Skeletal muscle tissue (tissue), 4 donors: Measurements from ENCODE around the gene APEH. TPM values are rescaled to one million over a fixed set of nuclear protein-coding genes. Genes with fewer than 3 reads are reported as not detected.

ENCODE experiments used
- H3K27ac ChIP-seq: one replicate; pipeline ENCODE4 v1.7.0; 2013; ENCODE audit warnings: mild to moderate bottlenecking, low read depth, low read length, inconsistent platforms
- H3K27me3 ChIP-seq, 3 donors: one replicate each; pipeline ENCODE4 v1.7.0; 2013; ENCODE audit warnings: low read length in 3 of 3; ENCODE audit not compliant: control insufficient read depth in 3 of 3, insufficient read depth in 3 of 3
- H3K36me3 ChIP-seq, 3 donors: one replicate each; pipeline ENCODE4 v1.7.0; 2013; ENCODE audit warnings: low read length in 3 of 3; ENCODE audit not compliant: control insufficient read depth in 3 of 3, insufficient read depth in 3 of 3
- H3K4me1 ChIP-seq, 3 donors: one replicate each; pipeline ENCODE4 v1.7.0; 2013; ENCODE audit warnings: low read length in 3 of 3, mild to moderate bottlenecking in 3 of 3; ENCODE audit not compliant: control insufficient read depth in 3 of 3, insufficient read depth in 3 of 3
- H3K4me3 ChIP-seq, 3 donors: one replicate each; pipeline ENCODE4 v1.7.0; 2013; ENCODE audit warnings: low read length in 3 of 3
- H3K9ac ChIP-seq, 3 donors: one replicate each; pipeline ENCODE4 v1.7.0; 2013; ENCODE audit warnings: low read length in 3 of 3, mild to moderate bottlenecking in 3 of 3, moderate library complexity in 2 of 3, low read depth in 1 of 3
- H3K9me3 ChIP-seq, 3 donors: one replicate each; pipeline ENCODE4 v1.7.0; 2013; ENCODE audit warnings: low read length in 3 of 3; ENCODE audit not compliant: control insufficient read depth in 3 of 3
- total RNA-seq: library from RNA; depleted of rRNA; stranded (reverse); fragments of >200 nt; gene quantifications from one replicate; pipeline ENCODE4 v1.2.3, GENCODE V29; 2014
- donor health status: Osteomylitis.

Gene APEH
- total RNA-seq, 1 donor from 2014 or later = 75.2 TPM

DNA sequence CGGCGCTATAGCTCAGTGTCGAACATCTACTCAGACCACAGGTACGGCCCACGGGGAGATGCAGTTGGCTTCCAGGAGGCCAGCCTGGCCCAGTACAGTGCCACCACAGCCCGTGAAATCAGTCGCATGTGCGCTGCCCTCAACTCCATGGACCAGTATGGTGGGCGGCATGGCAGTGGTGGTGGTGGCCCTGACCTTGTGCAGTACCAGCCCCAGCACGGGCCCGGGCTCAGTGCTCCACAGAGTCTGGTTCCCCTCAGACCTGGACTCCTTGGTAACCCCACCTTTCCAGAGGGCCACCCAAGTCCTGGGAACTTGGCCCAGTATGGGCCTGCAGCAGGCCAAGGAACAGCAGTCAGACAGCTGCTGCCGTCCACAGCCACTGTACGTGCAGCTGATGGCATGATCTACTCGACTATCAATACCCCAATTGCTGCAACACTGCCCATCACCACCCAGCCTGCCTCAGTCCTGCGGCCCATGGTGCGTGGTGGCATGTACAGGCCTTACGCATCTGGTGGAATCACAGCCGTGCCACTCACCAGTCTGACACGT is 18.3 kb upstream of the APEH start:
- no peaks in the 10 kb centered on the region for H3K36me3 ChIP-seq
- H3K4me3 ChIP-seq = no peak overlapping the region
- no peak overlapping the region for H3K27ac ChIP-seq
- peaks cover 0 to 4% (median 2%) of the 10 kb centered on the region in 3 donors for H3K4me1 ChIP-seq
- peaks cover 0 to 14% (median 4%) of the 10 kb centered on the region in 3 donors for H3K27me3 ChIP-seq
- no peak overlapping the region for H3K9ac ChIP-seq
- H3K9me3 ChIP-seq = no peaks in the 10 kb centered on the region

DNA sequence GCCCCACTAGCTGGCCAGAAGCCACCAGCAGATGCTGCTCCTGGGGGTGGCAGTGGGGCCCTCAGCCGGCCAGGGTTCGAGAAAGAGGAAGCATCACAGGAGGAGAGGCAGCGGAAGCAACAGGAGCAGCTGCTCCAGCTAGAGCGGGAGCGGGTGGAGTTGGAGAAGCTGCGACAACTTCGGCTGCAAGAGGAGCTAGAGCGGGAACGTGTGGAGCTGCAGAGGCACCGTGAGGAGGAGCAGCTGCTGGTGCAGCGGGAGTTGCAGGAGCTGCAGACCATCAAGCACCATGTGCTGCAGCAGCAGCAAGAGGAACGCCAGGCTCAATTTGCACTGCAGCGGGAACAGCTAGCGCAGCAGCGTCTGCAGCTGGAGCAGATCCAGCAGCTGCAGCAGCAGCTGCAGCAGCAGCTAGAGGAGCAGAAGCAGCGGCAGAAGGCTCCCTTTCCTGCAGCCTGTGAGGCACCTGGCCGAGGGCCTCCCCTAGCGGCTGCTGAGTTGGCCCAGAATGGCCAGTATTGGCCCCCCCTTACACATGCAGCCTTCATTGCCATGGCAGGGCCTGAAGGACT is 17.5 kb upstream of the APEH start:
- no peaks in the 10 kb centered on the region for H3K9me3 ChIP-seq
- no peaks in the 10 kb centered on the region for H3K36me3 ChIP-seq
- H3K4me3 ChIP-seq = peak overlapping the region in 1 of 3 donors; percentile 6
- peaks cover 0 to 4% (median 2%) of the 10 kb centered on the region in 3 donors for H3K4me1 ChIP-seq
- H3K27me3 ChIP-seq = peaks cover 0 to 17% (median 4%) of the 10 kb centered on the region in 3 donors
- H3K9ac ChIP-seq = peak overlapping the region in 1 of 3 donors; percentile 25
- H3K27ac ChIP-seq = no peak overlapping the region

DNA sequence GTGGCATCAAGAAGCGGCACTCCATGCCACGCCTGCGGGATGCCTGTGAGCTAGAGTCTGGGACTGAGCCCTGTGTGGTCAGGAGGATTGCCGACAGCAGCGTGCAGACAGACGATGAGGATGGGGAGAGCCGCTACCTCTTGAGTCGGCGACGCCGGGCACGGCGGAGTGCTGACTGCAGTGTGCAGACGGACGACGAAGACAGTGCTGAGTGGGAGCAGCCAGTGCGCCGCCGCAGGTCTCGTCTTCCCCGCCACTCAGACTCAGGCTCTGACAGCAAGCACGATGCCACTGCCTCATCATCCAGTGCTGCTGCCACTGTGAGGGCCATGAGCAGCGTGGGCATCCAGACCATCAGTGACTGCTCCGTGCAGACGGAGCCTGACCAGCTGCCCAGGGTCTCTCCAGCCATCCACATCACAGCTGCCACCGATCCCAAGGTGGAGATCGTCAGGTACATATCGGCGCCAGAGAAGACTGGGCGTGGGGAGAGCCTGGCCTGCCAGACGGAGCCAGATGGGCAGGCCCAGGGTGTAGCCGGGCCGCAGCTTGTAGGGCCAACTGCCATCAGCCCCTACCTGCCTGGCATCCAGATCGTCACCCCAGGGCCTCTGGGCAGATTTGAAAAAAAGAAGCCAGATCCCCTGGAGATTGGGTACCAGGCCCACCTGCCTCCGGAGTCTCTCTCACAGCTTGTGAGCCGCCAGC is 16.8 kb upstream of the APEH start:
- Histone ChIP-seq H3K4me3 (no peak overlapping the region), H3K36me3 (no peaks in the 10 kb centered on the region), H3K4me1 (peaks cover 0 to 4% (median 2%) of the 10 kb centered on the region in 3 donors), H3K9me3 (no peaks in the 10 kb centered on the region), H3K27me3 (peaks cover 0 to 17% (median 4%) of the 10 kb centered on the region in 3 donors), H3K9ac (peak overlapping the region in 1 of 3 donors; percentile 25), H3K27ac (no peak overlapping the region)

DNA sequence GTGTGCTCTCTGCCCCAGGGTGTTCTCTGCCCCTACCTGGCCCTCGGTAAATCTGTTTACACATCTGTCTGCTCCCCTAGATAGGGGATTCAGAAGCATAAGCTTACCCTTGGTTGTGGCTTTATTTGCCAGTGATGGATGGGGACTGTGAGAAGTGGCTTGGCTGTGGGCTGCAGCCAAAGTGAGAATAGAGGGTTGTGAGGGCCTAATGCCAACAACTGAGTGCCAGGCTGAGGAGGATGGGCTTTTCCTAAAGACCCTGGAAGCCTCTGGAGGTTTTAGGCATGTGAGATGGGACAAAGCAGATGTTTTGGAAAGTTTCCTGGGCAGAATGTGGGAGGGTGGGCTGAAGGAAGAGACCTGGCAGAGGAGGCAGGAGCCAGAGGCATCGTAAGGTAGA is 15.4 kb upstream of the APEH start:
- Histone ChIP-seq H3K9ac (no peak overlapping the region), H3K27me3 (peaks cover 0 to 17% (median 4%) of the 10 kb centered on the region in 3 donors), H3K27ac (no peak overlapping the region), H3K36me3 (no peaks in the 10 kb centered on the region), H3K4me3 (no peak overlapping the region), H3K9me3 (no peaks in the 10 kb centered on the region), H3K4me1 (peaks cover 0 to 4% (median 2%) of the 10 kb centered on the region in 3 donors)

DNA sequence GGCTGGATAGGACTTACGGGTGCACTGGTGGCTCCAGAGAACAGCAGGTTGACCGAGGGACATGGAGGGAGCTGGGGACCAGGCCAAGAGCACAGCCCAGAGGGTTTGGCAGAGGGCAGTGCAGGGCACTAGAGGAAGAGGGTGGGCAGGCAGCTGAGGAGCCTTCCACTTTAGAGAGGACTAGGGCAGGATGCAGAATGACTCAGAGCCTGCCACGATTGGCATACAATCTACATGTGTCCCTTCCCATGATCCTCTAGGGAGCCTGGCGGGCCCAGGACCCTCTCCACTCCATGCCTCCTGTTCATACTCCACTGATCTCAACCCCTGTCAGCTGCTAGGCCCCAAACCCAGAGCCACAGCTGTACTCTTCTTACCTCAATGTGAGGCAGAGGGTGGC is 14.4 kb upstream of the APEH start:
- Histone ChIP-seq H3K4me3 (no peak overlapping the region), H3K27me3 (peaks cover 0 to 17% (median 4%) of the 10 kb centered on the region in 3 donors), H3K4me1 (peaks cover 0 to 4% (median 2%) of the 10 kb centered on the region in 3 donors), H3K9me3 (no peaks in the 10 kb centered on the region), H3K27ac (no peak overlapping the region), H3K36me3 (no peaks in the 10 kb centered on the region), H3K9ac (no peak overlapping the region)

DNA sequence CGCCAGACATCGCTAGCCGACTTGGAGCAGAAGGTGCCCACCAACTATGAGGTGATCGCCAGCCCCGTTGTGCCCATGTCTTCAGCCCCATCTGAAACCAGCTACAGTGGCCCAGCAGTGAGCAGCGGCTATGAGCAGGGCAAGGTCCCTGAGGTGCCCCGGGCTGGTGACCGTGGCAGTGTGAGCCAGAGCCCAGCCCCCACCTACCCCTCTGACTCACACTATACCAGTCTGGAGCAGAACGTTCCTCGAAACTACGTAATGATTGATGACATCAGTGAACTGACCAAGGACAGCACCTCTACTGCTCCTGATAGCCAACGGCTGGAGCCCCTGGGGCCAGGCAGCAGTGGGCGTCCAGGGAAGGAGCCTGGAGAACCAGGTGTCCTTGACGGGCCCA is 12.9 kb upstream of the APEH start:
- Histone ChIP-seq H3K9ac (no peak overlapping the region), H3K4me1 (peaks cover 0 to 4% (median 2%) of the 10 kb centered on the region in 3 donors), H3K36me3 (no peaks in the 10 kb centered on the region), H3K27me3 (peaks cover 0 to 26% (median 4%) of the 10 kb centered on the region in 3 donors), H3K9me3 (no peaks in the 10 kb centered on the region), H3K4me3 (no peak overlapping the region), H3K27ac (no peak overlapping the region)

DNA sequence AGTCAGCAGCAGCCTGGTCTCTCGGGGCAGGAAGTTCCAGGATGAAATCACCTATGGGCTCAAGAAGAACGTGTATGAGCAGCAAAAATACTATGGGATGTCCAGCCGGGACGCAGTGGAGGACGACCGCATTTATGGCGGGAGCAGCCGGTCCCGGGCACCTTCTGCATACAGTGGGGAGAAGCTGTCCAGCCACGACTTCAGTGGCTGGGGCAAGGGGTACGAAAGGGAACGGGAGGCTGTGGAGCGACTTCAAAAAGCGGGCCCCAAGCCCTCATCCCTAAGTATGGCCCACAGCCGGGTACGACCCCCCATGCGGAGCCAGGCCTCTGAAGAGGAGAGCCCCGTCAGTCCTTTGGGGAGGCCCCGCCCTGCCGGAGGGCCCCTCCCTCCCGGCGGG is 12.1 kb upstream of the APEH start:
- Histone ChIP-seq H3K4me1 (peaks cover 0 to under 1% (median 0%) of the 10 kb centered on the region in 3 donors), H3K27me3 (peaks cover 0 to 19% (median 4%) of the 10 kb centered on the region in 3 donors), H3K27ac (no peak overlapping the region), H3K9me3 (no peaks in the 10 kb centered on the region), H3K9ac (no peak overlapping the region), H3K36me3 (no peaks in the 10 kb centered on the region), H3K4me3 (no peak overlapping the region)

DNA sequence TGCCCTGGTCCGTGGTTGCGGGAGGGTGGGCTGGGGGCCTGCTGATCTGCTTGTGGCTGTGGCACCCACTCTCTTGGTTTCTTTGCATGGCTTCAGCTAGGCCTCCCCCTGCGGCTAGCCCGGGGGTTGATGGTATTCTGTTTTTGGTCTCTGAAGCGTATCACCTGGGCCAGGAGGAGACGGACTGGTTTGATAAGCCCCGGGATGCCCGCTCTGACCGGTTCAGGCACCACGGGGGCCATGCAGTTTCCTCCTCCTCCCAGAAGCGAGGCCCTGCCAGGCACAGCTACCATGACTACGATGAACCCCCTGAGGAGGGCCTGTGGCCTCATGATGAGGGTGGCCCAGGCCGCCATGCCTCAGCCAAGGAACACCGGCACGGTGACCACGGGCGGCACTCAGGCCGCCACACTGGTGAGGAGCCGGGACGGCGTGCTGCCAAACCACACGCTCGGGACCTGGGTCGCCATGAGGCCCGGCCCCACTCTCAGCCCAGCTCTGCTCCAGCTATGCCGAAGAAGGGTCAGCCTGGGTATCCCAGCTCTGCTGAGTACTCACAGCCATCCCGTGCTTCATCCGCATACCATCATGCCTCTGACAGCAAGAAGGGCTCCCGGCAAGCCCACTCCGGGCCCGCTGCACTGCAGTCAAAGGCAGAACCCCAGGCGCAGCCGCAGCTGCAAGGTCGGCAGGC is 11.3 kb upstream of the APEH start:
- no peaks in the 10 kb centered on the region for H3K4me1 ChIP-seq
- no peak overlapping the region for H3K9ac ChIP-seq
- H3K4me3 ChIP-seq = no peak overlapping the region

DNA sequence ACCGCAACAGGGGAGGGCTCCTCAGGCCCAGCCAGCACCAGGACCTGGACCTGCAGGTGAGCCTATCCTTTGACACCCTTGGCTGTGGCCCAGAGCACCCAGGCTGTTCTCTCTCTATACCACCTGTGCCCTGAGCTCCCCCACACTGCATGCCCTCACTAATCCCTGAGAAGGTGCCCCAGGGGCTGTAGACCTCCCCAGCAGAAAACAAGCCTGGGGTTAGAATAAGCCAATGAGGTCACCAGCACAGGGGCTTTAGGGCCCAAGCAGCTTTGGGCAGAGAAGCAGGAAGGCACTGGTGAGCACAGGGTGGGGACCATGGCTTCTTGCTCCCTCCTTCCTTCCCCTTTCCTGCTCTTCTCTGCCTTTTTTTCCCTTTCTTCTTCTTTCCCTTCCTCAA is 10.3 kb upstream of the APEH start:
- Histone ChIP-seq H3K4me1 (peaks cover 0 to 2% (median 0%) of the 10 kb centered on the region in 3 donors), H3K36me3 (no peaks in the 10 kb centered on the region)

More for the DNA sequence above, 11.3 kb upstream of the APEH start:
- Histone ChIP-seq H3K27me3 (peaks cover 4 to 16% (median 8%) of the 10 kb centered on the region in 3 donors), H3K27ac (no peak overlapping the region), H3K36me3 (no peaks in the 10 kb centered on the region), H3K9me3 (no peaks in the 10 kb centered on the region)

More for the DNA sequence above, 10.3 kb upstream of the APEH start:
- H3K9me3 ChIP-seq = no peaks in the 10 kb centered on the region
- H3K4me3 ChIP-seq = no peak overlapping the region
- no peak overlapping the region for H3K9ac ChIP-seq
- peaks cover 6 to 22% (median 9%) of the 10 kb centered on the region in 3 donors for H3K27me3 ChIP-seq
- no peak overlapping the region for H3K27ac ChIP-seq
